K562 (cell line): Measurements from ENCODE around the gene DPP10. TPM values are rescaled to one million over a fixed set of nuclear protein-coding genes. Genes with fewer than 3 reads are reported as not detected.

Experiments used
- ATAC-seq: fragments of 200-7000 bp; cut with Tn5 transposase; 3 replicates; pipeline ENCODE4 v1.9.1; 2020; ENCODE audit warnings: moderate library complexity
- BruUV-seq: library from RNA; stranded (reverse); fragments of 400-500 nt; replicated peaks from 2 replicates; lab custom pipeline; 2021; lab: Mats Ljungman, UMichigan
- CTCF ChIA-PET: fragments of 300-600 bp; formaldehyde crosslinking; extraction: SDS; loops from one replicate; lab custom pipeline; 2021; ENCODE audit warnings: low intra/inter-chr PET ratio; lab: Yijun Ruan, JAX
- POLR2A ChIA-PET: fragments of 300-600, 350-650 bp; sonication (Branson Sonifier 250); formaldehyde crosslinking; extraction: SDS; loops from one replicate; lab custom pipeline; 2021; ENCODE audit warnings: antibody characterized with exemption, inconsistent platforms; lab: Yijun Ruan, JAX
- DNase-seq, 4 experiments: peaks; one replicate each; pipeline versions ENCODE4 v3.0.0 to v3.0.0-alpha.2; 2011 to 2018; ENCODE audit warnings: low spot score in 3 of 4, mixed read lengths in 3 of 4; ENCODE audit errors: extremely low read depth in 1 of 4
- FAIRE-seq: peaks from 2 replicates; lab custom pipeline; 2011; peaks lifted over from hg19 to GRCh38; lab: Jason Lieb, UNC
- H2AFZ ChIP-seq: 2 replicates; pipeline ENCODE4 v1.6.0; 2011; ENCODE audit warnings: low read depth, low read length, control low read depth, inconsistent platforms
- H3K27ac ChIP-seq: fragments of 200-600 bp; 3 replicates; pipeline ENCODE4 v1.8.0; 2011; ENCODE audit warnings: low read depth, mild to moderate bottlenecking, control low read depth, inconsistent platforms, low read length, moderate library complexity, mixed read lengths; ENCODE audit errors: extremely low read depth
- H3K27me3 ChIP-seq, 2 experiments: fragments of 300-600 bp in 1 of 2; 2 replicates in 1 of 2; 3 replicates in 1 of 2; pipeline versions ENCODE4 v1.6.0 to v1.8.0; 2011; ENCODE audit warnings: inconsistent platforms in 2 of 2, low read length in 2 of 2, mild to moderate bottlenecking in 1 of 2, mixed read lengths in 1 of 2, moderate library complexity in 1 of 2; ENCODE audit not compliant: control insufficient read depth in 2 of 2, insufficient read depth in 2 of 2
- H3K36me3 ChIP-seq: fragments of 300-600 bp; 3 replicates; pipeline ENCODE4 v1.8.0; 2011; ENCODE audit warnings: mild to moderate bottlenecking, low read length, inconsistent platforms; ENCODE audit not compliant: control insufficient read depth, insufficient read depth
- H3K4me1 ChIP-seq, 2 experiments: fragments of 200-600 bp in 1 of 2; replicated peaks in 1 of 2; 2 replicates in 1 of 2; 3 replicates in 1 of 2; pipeline versions ENCODE4 v1.5.1 to v1.8.0; 2011; ENCODE audit warnings: inconsistent platforms in 2 of 2, low read length in 2 of 2, mild to moderate bottlenecking in 1 of 2, mixed read lengths in 1 of 2, moderate library complexity in 1 of 2; ENCODE audit not compliant: control insufficient read depth in 2 of 2, insufficient read depth in 2 of 2
- H3K4me2 ChIP-seq: 2 replicates; pipeline ENCODE4 v1.6.1; 2011; ENCODE audit warnings: low read length, control low read depth, inconsistent platforms, mixed read lengths; ENCODE audit not compliant: insufficient read depth
- H3K4me3 ChIP-seq: fragments of 200-600 bp; sonication (generic), shearing (Covaris generic); 2 replicates; pipeline ENCODE4 v1.5.1; 2016; ENCODE audit warnings: control low read depth, inconsistent platforms
- H3K79me2 ChIP-seq: fragments of 200-600 bp; 3 replicates; pipeline ENCODE4 v1.8.0; 2011; ENCODE audit warnings: low read length, inconsistent platforms; ENCODE audit not compliant: control insufficient read depth, insufficient read depth
- H3K9ac ChIP-seq, 2 experiments: 2 replicates each; pipeline versions ENCODE4 v1.6.0 to v1.6.1; 2011; ENCODE audit warnings: low read depth in 2 of 2, low read length in 2 of 2, control low read depth in 1 of 2, inconsistent platforms in 1 of 2, mild to moderate bottlenecking in 1 of 2, mixed read lengths in 1 of 2; ENCODE audit not compliant: insufficient read depth in 1 of 2
- H3K9me1 ChIP-seq: one replicate; pipeline ENCODE4 v1.6.0; 2011; ENCODE audit warnings: inconsistent platforms, mild to moderate bottlenecking, low read length, moderate library complexity; ENCODE audit not compliant: control insufficient read depth, insufficient read depth
- H3K9me3 ChIP-seq: replicated peaks from 2 replicates; pipeline ENCODE4 v1.5.1; 2011; ENCODE audit warnings: low read depth, low read length, inconsistent platforms; ENCODE audit not compliant: control insufficient read depth, insufficient read depth
- H4K20me1 ChIP-seq: replicated peaks from 2 replicates; pipeline ENCODE4 v1.6.1; 2011; ENCODE audit warnings: low read length, inconsistent platforms, mixed read lengths; ENCODE audit not compliant: control insufficient read depth, insufficient read depth
- BCL6 ChIP-seq: fragments of 250-450 bp; sonication (Bioruptor Pico); IDR thresholded peaks from 2 replicates; pipeline ENCODE4 v1.4.0; 2020
- BRD9 ChIP-seq: fragments of 450-650 bp; IDR thresholded peaks from 2 replicates; pipeline ENCODE4 v1.6.1; 2018; ENCODE audit warnings: low read depth; ENCODE audit not compliant: partially characterized antibody
- DDX20 ChIP-seq: fragments of 450-650 bp; IDR thresholded peaks from 2 replicates; pipeline ENCODE4 v1.6.1; 2016; ENCODE audit warnings: missing genetic modification characterization, low read depth, mild to moderate bottlenecking, missing compliant biosample characterization, moderate library complexity
- DEAF1 ChIP-seq: fragments of 450-650 bp; formaldehyde crosslinking; IDR thresholded peaks from 2 replicates; pipeline ENCODE4 v1.4.0; 2020; ENCODE audit warnings: mild to moderate bottlenecking, moderate library complexity
- EGR1 ChIP-seq: fragments of 450-650 bp; conservative IDR thresholded peaks from 2 replicates; pipeline ENCODE4 v1.6.1; 2017; ENCODE audit warnings: mild to moderate bottlenecking
- FOXM1 ChIP-seq, 2 experiments: fragments of 450-650 bp in 1 of 2; sonication (generic) in 1 of 2; formaldehyde crosslinking in 1 of 2; IDR thresholded peaks; 2 replicates each; pipeline versions ENCODE4 v1.6.1 to v1.9.0; 2017 to 2022; ENCODE audit warnings: low read depth in 2 of 2, mild to moderate bottlenecking in 2 of 2, missing genetic modification reagents in 1 of 2, moderate library complexity in 1 of 2
- MAFK ChIP-seq: IDR thresholded peaks from 2 replicates; pipeline ENCODE4 v1.6.1; 2011; ENCODE audit warnings: low read length, improper control_type of control experiment
- PML ChIP-seq: IDR thresholded peaks from 2 replicates; pipeline ENCODE4 v1.6.1; 2012; ENCODE audit warnings: low read length, inconsistent platforms
- PRPF4 ChIP-seq: fragments of 200-400 bp; formaldehyde crosslinking; IDR thresholded peaks from one replicate; pipeline ENCODE4 v1.6.1; 2017; ENCODE audit warnings: low read length, low read depth, mild to moderate bottlenecking; ENCODE audit not compliant: insufficient read depth, poor library complexity, severe bottlenecking
- PTTG1 ChIP-seq: fragments of 450-650 bp; IDR thresholded peaks from 2 replicates; pipeline ENCODE4 v1.6.1; 2016; ENCODE audit warnings: low read depth, mild to moderate bottlenecking, missing genetic modification characterization, missing compliant biosample characterization
- RHOXF2B ChIP-seq: fragments of 250-450 bp; sonication (Bioruptor Pico); conservative IDR thresholded peaks from 2 replicates; pipeline ENCODE4 v1.5.1; 2021
- SUPT5H ChIP-seq: fragments of 450-650 bp; IDR thresholded peaks from 2 replicates; pipeline ENCODE4 v1.6.1; 2016
- THRAP3 ChIP-seq: fragments of 450-650 bp; IDR thresholded peaks from 2 replicates; pipeline ENCODE4 v1.6.1; 2016; ENCODE audit warnings: mild to moderate bottlenecking, inconsistent platforms, borderline replicate concordance
- ZFP36 ChIP-seq: fragments of 150-350 bp; IDR thresholded peaks from 2 replicates; pipeline ENCODE4 v1.6.1; 2018; ENCODE audit warnings: low read length, low read depth; ENCODE audit not compliant: partially characterized antibody
- WGBS: fragments of 100-300 bp; shearing (Covaris generic); methylation state at CpG from one replicate; pipeline ENCODE4 v1.1.6; 2016; ENCODE audit warnings: low coverage, mixed read lengths; ENCODE audit not compliant: insufficient coverage; ENCODE audit errors: missing lambda C conversion rate; 5-methylcytosine and 5-hydroxymethylcytosine counted together
- in situ Hi-C: fragments of 300-500 bp; cut with MboI; formaldehyde crosslinking; loops from 4 replicates; pipeline ENCODE4 v1.15.0; 2018; ENCODE audit warnings: inconsistent platforms, mixed read lengths
- intact Hi-C: fragments of 100-400 bp; cut with micrococcal nuclease; formaldehyde crosslinking; loops from 2 replicates; pipeline ENCODE4 v1.14.2; 2022
- polyA plus RNA-seq, 8 experiments: library from polyadenylated mRNA; depleted of rRNA in 4 of 8; stranded (reverse) in 5 of 8; unstranded in 3 of 8; fragments of >200 nt; fragmentation: Nextera tagmentation in 2 of 8; fragmentation: Illumina TruSeq in 1 of 8; extraction: Ambion mirVana in 2 of 8; extraction: Trizol in 1 of 8; gene quantifications; 2 replicates each; pipeline versions ENCODE4 v1.2.1 to v1.2.3, GENCODE V29; 2011 to 2014; ENCODE audit warnings: inconsistent platforms in 1 of 8, missing spikeins in 1 of 8
- total RNA-seq, 7 experiments: library from RNA; depleted of rRNA in 6 of 7; stranded (reverse); fragments of >200 nt in 6 of 7; fragmentation: Illumina TruSeq in 2 of 7; extraction: Trizol in 2 of 7; gene quantifications; 2 replicates each; pipeline versions ENCODE4 v1.2.1 to v1.2.3, GENCODE V29; 2011 to 2021; ENCODE audit warnings: low replicate concordance in 1 of 7
- TF ChIP-seq, protein P1 (sequence below): fragments of 450-650 bp; formaldehyde crosslinking; IDR thresholded peaks from 2 replicates; pipeline ENCODE4 v1.4.0; 2020; ENCODE audit warnings: mild to moderate bottlenecking, moderate library complexity
- TF ChIP-seq, protein P2 (sequence below): fragments of 450-650 bp; IDR thresholded peaks from 2 replicates; pipeline ENCODE4 v1.6.1; 2014; ENCODE audit warnings: low read depth, mild to moderate bottlenecking, moderate library complexity, borderline replicate concordance
- TF ChIP-seq, protein P3 (sequence below), 2 experiments: IDR thresholded peaks; 2 replicates each; pipeline ENCODE4 v1.6.1; 2011; ENCODE audit warnings: borderline replicate concordance in 1 of 2, control low read depth in 1 of 2, low read depth in 1 of 2, low read length in 1 of 2, mild to moderate bottlenecking in 1 of 2, mixed read lengths in 1 of 2, moderate library complexity in 1 of 2; ENCODE audit not compliant: insufficient read depth in 1 of 2, insufficient read length in 1 of 2, poor library complexity in 1 of 2, severe bottlenecking in 1 of 2; ENCODE audit errors: extremely low read depth in 1 of 2

The DPP10 gene
- total and polyA plus RNA-seq, 9 of the 15 experiments (the other 6 are each of a cell fraction or from before 2014, with no cell fraction given), result not detected

DNA sequence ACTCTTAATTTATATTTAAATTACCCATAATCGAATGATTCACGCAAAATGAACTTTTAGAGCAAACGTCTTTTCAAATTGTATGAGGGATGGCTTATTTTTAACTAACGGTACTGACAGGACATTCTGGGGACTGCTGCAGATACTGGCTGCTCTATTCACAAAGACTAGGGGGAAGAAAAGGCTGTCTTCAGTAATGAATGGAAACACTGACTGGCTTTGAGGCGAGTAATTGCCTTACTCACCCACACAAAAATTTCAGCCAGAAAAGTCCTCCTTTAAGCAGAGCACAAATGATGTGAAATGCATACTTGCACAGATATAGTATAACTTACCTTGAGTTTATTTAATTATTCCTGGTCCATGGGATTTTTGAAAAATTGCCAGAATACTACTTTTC, 852.6 kb downstream of the DPP10 start:
- BruUV-seq, result no TSS peak
- H4K20me1 ChIP-seq, result no peaks in the 10 kb centered on the region
- no peak overlapping the region for H2AFZ ChIP-seq
- FAIRE-seq, result no peak
- ChIA-PET POLR2A (no interaction called here), CTCF (no interaction called here)
- H3K4me1 ChIP-seq, result no peaks in the 10 kb centered on the region
- intact Hi-C loops, result no loop called here
- no peaks in the 10 kb centered on the region for H3K9me3 ChIP-seq
- H3K27ac ChIP-seq, result no peak overlapping the region
- H3K4me3 ChIP-seq, result no peak overlapping the region
- in situ Hi-C loops, result no loop called here
- H3K4me2 ChIP-seq, result no peak overlapping the region
- H3K79me2 ChIP-seq, result no peaks in the 10 kb centered on the region
- no peaks in the 10 kb centered on the region for H3K36me3 ChIP-seq
- ATAC-seq, result no peak
- no peak for DNase-seq
- TF ChIP-seq RHOXF2B, result no peak
- no peak for TF ChIP-seq DEAF1 (CRISPR knock-in tag)
- TF ChIP-seq EGR1, result no peak
- no peak for TF ChIP-seq BRD9
- TF ChIP-seq PML, result no peak
- TF ChIP-seq, protein P1, sequence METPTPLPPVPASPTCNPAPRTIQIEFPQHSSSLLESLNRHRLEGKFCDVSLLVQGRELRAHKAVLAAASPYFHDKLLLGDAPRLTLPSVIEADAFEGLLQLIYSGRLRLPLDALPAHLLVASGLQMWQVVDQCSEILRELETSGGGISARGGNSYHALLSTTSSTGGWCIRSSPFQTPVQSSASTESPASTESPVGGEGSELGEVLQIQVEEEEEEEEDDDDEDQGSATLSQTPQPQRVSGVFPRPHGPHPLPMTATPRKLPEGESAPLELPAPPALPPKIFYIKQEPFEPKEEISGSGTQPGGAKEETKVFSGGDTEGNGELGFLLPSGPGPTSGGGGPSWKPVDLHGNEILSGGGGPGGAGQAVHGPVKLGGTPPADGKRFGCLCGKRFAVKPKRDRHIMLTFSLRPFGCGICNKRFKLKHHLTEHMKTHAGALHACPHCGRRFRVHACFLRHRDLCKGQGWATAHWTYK (CRISPR knock-in tag), result no peak
- TF ChIP-seq, protein P2, sequence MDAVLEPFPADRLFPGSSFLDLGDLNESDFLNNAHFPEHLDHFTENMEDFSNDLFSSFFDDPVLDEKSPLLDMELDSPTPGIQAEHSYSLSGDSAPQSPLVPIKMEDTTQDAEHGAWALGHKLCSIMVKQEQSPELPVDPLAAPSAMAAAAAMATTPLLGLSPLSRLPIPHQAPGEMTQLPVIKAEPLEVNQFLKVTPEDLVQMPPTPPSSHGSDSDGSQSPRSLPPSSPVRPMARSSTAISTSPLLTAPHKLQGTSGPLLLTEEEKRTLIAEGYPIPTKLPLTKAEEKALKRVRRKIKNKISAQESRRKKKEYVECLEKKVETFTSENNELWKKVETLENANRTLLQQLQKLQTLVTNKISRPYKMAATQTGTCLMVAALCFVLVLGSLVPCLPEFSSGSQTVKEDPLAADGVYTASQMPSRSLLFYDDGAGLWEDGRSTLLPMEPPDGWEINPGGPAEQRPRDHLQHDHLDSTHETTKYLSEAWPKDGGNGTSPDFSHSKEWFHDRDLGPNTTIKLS, result no peak
- no peak for TF ChIP-seq ZFP36
- TF ChIP-seq MAFK, result no peak
- TF ChIP-seq THRAP3, result no peak
- no peak for TF ChIP-seq FOXM1 (IDR thresholded peaks at IDR 0.05; ENCODE audit: low read depth)
- TF ChIP-seq FOXM1 (CRISPR knock-in tag; IDR thresholded peaks at IDR 0.05; ENCODE audit: low read depth), result no peak
- no peak for TF ChIP-seq PTTG1 (tag)
- TF ChIP-seq SUPT5H, result no peak
- TF ChIP-seq PRPF4, result no peak
- TF ChIP-seq, protein P3, sequence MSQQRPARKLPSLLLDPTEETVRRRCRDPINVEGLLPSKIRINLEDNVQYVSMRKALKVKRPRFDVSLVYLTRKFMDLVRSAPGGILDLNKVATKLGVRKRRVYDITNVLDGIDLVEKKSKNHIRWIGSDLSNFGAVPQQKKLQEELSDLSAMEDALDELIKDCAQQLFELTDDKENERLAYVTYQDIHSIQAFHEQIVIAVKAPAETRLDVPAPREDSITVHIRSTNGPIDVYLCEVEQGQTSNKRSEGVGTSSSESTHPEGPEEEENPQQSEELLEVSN (IDR thresholded peaks at IDR 0.05; ENCODE audit: borderline replicate concordance in 1 of 2, extremely low read depth in 1 of 2, insufficient read depth in 1 of 2, insufficient read length in 1 of 2, low read depth in 1 of 2, low read length in 1 of 2, poor library complexity in 1 of 2, severe bottlenecking in 1 of 2), result no peak
- no peak for TF ChIP-seq DDX20 (tag)
- TF ChIP-seq BCL6, result no peak
- no peak overlapping the region for H3K9ac ChIP-seq
- no peaks in the 10 kb centered on the region for H3K9me1 ChIP-seq
- 0% methylated on average over 5 of the region's 5 CpGs for WGBS
- H3K27me3 ChIP-seq, result no peaks in the 10 kb centered on the region
